VCaP (cell line): Measurements from ENCODE around the gene LIPC.

Experiments
- H3K27ac ChIP-seq: fragments of 450-650 bp; 2 replicates; pipeline ENCODE4 v1.5.1; 2017
- TF ChIP-seq, protein P1 (sequence below): fragments of 450-650 bp; conservative IDR thresholded peaks from 2 replicates; pipeline ENCODE4 v1.5.1; 2017; ENCODE audit warnings: mild to moderate bottlenecking, moderate library complexity

The LIPC gene

DNA sequence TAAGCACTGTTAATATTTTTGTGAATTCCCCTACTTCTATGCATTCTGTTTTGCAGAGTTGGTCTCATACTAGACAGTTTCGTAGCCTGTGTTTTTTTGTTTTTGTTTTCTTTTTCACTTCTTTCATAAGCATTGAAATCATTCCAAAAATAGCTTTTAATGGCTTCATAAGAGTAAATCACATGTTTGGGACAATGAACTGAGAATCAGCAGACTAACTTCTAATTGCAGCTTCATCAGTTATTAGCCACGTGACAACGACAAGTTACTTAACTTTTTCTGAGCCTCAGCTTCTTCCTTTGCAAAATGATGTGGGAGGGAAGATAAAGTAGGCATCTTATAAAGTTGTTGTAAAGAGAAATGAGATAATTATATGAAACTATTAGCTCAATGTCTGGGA, 124.8 kb downstream of the LIPC start:
- no peak overlapping the region for H3K27ac ChIP-seq
- TF ChIP-seq, protein P1, sequence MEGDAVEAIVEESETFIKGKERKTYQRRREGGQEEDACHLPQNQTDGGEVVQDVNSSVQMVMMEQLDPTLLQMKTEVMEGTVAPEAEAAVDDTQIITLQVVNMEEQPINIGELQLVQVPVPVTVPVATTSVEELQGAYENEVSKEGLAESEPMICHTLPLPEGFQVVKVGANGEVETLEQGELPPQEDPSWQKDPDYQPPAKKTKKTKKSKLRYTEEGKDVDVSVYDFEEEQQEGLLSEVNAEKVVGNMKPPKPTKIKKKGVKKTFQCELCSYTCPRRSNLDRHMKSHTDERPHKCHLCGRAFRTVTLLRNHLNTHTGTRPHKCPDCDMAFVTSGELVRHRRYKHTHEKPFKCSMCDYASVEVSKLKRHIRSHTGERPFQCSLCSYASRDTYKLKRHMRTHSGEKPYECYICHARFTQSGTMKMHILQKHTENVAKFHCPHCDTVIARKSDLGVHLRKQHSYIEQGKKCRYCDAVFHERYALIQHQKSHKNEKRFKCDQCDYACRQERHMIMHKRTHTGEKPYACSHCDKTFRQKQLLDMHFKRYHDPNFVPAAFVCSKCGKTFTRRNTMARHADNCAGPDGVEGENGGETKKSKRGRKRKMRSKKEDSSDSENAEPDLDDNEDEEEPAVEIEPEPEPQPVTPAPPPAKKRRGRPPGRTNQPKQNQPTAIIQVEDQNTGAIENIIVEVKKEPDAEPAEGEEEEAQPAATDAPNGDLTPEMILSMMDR, result no peak

DNA sequence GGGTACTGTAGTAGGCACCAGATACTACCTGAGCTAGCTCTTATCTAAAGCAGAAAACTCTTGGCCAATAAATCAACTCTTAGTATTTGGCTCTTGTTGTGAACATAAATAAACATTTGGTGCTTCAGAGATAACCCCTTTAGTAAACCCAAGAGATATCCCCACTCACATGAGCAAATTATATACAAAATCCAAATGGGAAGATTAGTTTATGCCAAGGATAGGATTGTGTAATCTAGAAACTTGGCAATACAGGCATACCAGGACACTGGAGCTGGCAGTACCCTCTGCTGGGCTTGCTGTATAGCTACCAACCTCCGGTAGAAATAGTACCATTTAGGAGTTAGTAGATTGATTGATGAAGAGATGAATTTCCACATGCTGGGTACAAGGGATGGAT, 127.0 kb downstream of the LIPC start:
- no peak overlapping the region for H3K27ac ChIP-seq
- TF ChIP-seq, protein P1, result no peak

DNA sequence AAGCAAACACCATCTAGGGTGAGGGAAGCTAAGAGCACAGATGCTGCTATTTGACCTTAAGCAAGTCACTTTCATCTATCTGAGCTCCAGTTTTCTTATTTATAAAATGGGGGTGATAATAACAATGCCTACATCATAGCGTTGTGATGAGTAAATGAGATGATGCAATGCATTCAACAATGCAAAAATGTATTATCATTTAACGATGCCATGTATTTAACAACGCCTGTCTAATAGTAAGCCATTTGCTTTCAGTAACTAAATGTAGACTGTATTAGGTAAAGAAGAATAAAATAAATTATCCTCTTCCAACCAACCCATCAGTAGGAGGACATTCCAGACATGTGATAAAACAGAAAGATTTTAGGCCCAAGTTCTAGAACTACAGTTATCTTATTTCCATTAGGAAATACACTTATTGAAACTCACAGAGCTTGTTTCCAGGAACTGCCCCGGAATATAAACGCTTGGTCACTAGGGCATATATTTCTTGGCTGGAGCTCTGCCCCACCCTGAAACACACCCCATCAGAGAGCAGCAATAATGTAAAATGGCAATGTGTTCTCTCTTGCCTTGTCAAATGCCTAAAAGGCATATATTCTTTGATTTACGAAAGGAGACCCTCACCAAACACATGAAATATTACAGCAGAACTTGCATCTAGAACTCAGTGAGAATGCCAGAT, 128.3 kb downstream of the LIPC start:
- TF ChIP-seq, protein P1, result no peak
- H3K27ac ChIP-seq, result no peak overlapping the region

DNA sequence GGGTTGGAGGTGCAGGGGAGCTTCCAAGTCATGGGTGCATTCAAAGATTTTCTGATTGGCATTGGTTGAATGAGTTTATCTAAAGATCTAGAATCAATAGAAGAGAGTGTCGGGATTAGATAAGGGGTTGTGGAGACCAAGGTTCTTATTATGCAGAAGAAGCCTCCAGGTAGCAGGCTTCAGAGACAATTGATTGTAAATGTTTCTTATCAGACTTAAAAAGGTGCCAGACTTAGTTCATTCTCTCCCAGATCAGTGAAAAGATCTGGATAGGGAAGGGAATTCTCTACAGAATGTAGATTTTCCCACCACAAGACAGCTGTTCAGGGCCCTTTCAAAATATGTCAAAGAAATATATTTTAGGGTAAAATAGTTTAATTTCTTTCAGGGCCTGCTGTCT, 129.5 kb downstream of the LIPC start:
- TF ChIP-seq, protein P1, result no peak
- H3K27ac ChIP-seq, result no peak overlapping the region

DNA sequence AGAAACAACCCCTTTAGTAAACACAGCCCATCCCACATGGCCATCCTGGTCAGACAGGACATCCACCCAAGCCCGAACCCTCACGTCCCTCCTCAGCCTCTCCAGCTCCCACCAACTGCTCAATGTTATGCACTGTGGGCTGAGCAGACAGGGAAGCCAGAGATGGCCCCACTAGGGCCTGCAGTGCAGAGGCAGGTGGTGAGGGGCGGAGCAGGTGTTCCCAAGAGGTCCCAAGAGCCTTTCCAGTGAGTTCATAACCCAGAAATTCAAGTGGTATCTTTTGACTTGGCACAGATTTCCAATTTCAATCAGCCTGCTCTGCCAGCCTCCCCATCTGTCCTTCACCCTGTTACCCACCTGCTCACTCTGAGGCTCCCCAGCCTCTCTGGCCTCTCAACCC, 130.3 kb downstream of the LIPC start:
- no peak overlapping the region for H3K27ac ChIP-seq
- TF ChIP-seq, protein P1, result no peak

DNA sequence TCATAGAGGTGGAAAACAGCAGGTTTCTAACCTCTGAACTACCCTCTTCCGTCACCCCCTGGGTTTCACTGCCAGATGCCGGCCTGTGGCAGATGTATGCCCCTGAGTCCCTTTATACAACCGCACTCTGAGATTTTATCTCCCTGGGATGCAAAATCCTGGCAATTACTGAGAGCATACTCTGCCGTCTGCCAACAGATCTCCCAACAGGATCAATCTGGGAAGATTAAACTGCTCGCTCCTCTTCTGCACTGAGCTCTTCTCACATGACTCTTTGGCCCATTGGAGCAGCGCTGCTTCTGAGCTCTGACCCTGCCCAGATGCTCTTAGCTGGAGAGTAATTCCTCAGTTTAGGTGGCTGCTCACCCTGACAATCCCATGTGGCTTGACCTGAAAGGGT, 133.2 kb downstream of the LIPC start:
- TF ChIP-seq, protein P1, result no peak

DNA sequence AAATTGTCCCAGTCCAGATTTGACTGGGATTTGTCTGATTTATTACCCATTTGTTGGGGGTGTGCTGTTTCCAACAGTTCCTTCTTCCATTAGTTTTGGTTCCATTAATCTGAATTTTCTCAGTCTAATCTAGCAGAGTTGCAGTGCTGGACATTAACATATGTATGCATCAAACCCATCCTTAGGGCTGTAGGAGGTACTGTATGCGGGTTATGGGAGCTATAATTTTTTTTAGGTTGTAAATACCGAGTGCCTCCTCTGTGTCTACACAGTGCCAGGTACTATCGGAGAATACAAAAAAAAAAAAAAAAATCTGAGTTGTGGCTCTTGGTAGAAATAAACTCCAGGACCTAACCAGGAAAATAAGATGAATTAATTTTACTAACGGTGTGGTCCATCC, 133.8 kb downstream of the LIPC start:
- TF ChIP-seq, protein P1, result no peak
- H3K27ac ChIP-seq, result no peak overlapping the region

More for the DNA sequence above, 133.2 kb downstream of the LIPC start:
- H3K27ac ChIP-seq, result no peak overlapping the region
